Fibroblast of lung (primary cell): ENCODE data around the gene TSC1. TPM values are rescaled to one million over a fixed set of nuclear protein-coding genes. Genes with fewer than 3 reads are reported as not detected.

Experiments
- DNase-seq, 2 donors: peaks; one replicate each; pipeline versions ENCODE4 v3.0.0 to v3.0.0-alpha.2; 2010; ENCODE audit warnings: low read depth in 2 of 2
- H2AFZ ChIP-seq: 2 replicates; pipeline ENCODE4 v1.5.1; 2012; ENCODE audit warnings: low read length, control low read depth, inconsistent platforms
- H3K27ac ChIP-seq: 2 replicates; pipeline ENCODE4 v1.5.1; 2011; ENCODE audit warnings: low read length, control low read depth; ENCODE audit not compliant: insufficient read depth
- H3K27me3 ChIP-seq: 2 replicates; pipeline ENCODE4 v1.5.1; 2011; ENCODE audit warnings: mild to moderate bottlenecking, low read length; ENCODE audit not compliant: control insufficient read depth, insufficient read depth
- H3K36me3 ChIP-seq: 2 replicates; pipeline ENCODE4 v1.5.1; 2011; ENCODE audit warnings: low read length; ENCODE audit not compliant: control insufficient read depth, insufficient read depth
- H3K4me1 ChIP-seq: 2 replicates; pipeline ENCODE4 v1.5.1; 2011; ENCODE audit warnings: low read length; ENCODE audit not compliant: control insufficient read depth, insufficient read depth; ENCODE audit errors: extremely low read depth
- H3K4me2 ChIP-seq: 2 replicates; pipeline ENCODE4 v1.5.1; 2011; ENCODE audit warnings: low read length, control low read depth; ENCODE audit not compliant: insufficient read depth; ENCODE audit errors: extremely low read depth
- H3K4me3 ChIP-seq, 4 experiments: fragments of 200-600 bp in 1 of 4; sonication (generic) in 1 of 4; replicated peaks in 1 of 4; 2 replicates each; pipeline ENCODE4 v1.5.1; 2011 to 2016; ENCODE audit warnings: low read length in 4 of 4, low read depth in 3 of 4, mild to moderate bottlenecking in 3 of 4, control low read depth in 2 of 4, inconsistent platforms in 1 of 4, mixed read lengths in 1 of 4; ENCODE audit not compliant: insufficient read depth in 1 of 4; ENCODE audit errors: control extremely low read depth in 1 of 4
- H3K79me2 ChIP-seq: 2 replicates; pipeline ENCODE4 v1.5.1; 2012; ENCODE audit warnings: mild to moderate bottlenecking, low read length, inconsistent platforms; ENCODE audit not compliant: control insufficient read depth, insufficient read depth
- H3K9ac ChIP-seq: 2 replicates; pipeline ENCODE4 v1.5.1; 2011; ENCODE audit warnings: mild to moderate bottlenecking, low read length, control low read depth; ENCODE audit not compliant: insufficient read depth
- H3K9me3 ChIP-seq: 2 replicates; pipeline ENCODE4 v1.5.1; 2012; ENCODE audit warnings: low read depth, low read length; ENCODE audit not compliant: control insufficient read depth, insufficient read depth
- H4K20me1 ChIP-seq: 2 replicates; pipeline ENCODE4 v1.5.1; 2011; ENCODE audit warnings: low read length; ENCODE audit not compliant: control insufficient read depth, insufficient read depth; ENCODE audit errors: extremely low read depth
- CTCF ChIP-seq, 2 donors: IDR thresholded peaks in 1 of 2; conservative IDR thresholded peaks in 1 of 2; 1 replicate in 1 of 2; 2 replicates in 1 of 2; pipeline ENCODE4 v1.5.1; 2011 to 2012; ENCODE audit warnings: low read length in 2 of 2, control low read depth in 1 of 2, inconsistent platforms in 1 of 2, low read depth in 1 of 2, mild to moderate bottlenecking in 1 of 2
- EZH2 ChIP-seq: IDR thresholded peaks from 2 replicates; pipeline ENCODE4 v1.5.1; 2012; ENCODE audit warnings: low read length, control low read depth, mild to moderate bottlenecking; ENCODE audit errors: missing control alignments
- polyA plus RNA-seq, 2 donors: library from polyadenylated mRNA; depleted of rRNA in 1 of 2; stranded (reverse) in 1 of 2; unstranded in 1 of 2; fragments of >200 nt; gene quantifications; 2 replicates each; pipeline ENCODE4 v1.2.1, GENCODE V29; 2011 to 2012; ENCODE audit warnings: missing spikeins in 1 of 2
- total RNA-seq: library from RNA; depleted of rRNA; stranded (reverse); fragments of >200 nt; gene quantifications from 2 replicates; pipeline ENCODE4 v1.2.1, GENCODE V29; 2014

Gene TSC1
- total and polyA plus RNA-seq, 2 donors (not counting 1 experiment from before 2014, with no cell fraction given), result 41.5 to 48.0 TPM

- Histone ChIP-seq H3K4me1 (no peaks in the 10 kb centered on the region), H4K20me1 (no peaks in the 10 kb centered on the region), H3K36me3 (no peaks in the 10 kb centered on the region), H3K9ac (no peak overlapping the region), H3K27ac (no peak overlapping the region), H3K79me2 (no peaks in the 10 kb centered on the region), H3K9me3 (no peaks in the 10 kb centered on the region), H3K27me3 (no peaks in the 10 kb centered on the region), H3K4me3 (no peak overlapping the region), H3K4me2 (no peak overlapping the region), H2AFZ (no peak overlapping the region)
- DNase-seq, result no peak
- TF ChIP-seq CTCF (conservative IDR thresholded peaks at IDR 0.05 in 1 of 2, IDR thresholded peaks at IDR 0.05 in 1 of 2; ENCODE audit: low read depth in 1 of 2, low read length in 2 of 2) (no peak), EZH2 (no peak)
Observed at GRCh38 chr9:132864277-132864676, 80.1 kb downstream of the TSC1 start.

GRCh38 chr9:132863096-132863495 lies 81.3 kb downstream of the TSC1 start:
- Histone ChIP-seq H3K79me2 (no peaks in the 10 kb centered on the region), H3K9me3 (no peaks in the 10 kb centered on the region), H3K4me2 (no peak overlapping the region), H2AFZ (no peak overlapping the region), H3K36me3 (no peaks in the 10 kb centered on the region), H4K20me1 (no peaks in the 10 kb centered on the region), H3K4me1 (no peaks in the 10 kb centered on the region), H3K9ac (no peak overlapping the region), H3K4me3 (no peak overlapping the region), H3K27ac (no peak overlapping the region), H3K27me3 (peaks cover 2% of the 10 kb centered on the region)
- DNase-seq, result no peak
- TF ChIP-seq EZH2 (no peak), CTCF (conservative IDR thresholded peaks at IDR 0.05 in 1 of 2, IDR thresholded peaks at IDR 0.05 in 1 of 2; ENCODE audit: low read depth in 1 of 2, low read length in 2 of 2) (no peak)

- Histone ChIP-seq H3K9ac (no peak overlapping the region), H3K4me1 (no peaks in the 10 kb centered on the region), H3K36me3 (no peaks in the 10 kb centered on the region), H2AFZ (no peak overlapping the region), H3K79me2 (no peaks in the 10 kb centered on the region), H3K27me3 (peaks cover 2% of the 10 kb centered on the region), H3K27ac (no peak overlapping the region), H3K9me3 (no peaks in the 10 kb centered on the region), H4K20me1 (no peaks in the 10 kb centered on the region), H3K4me3 (no peak overlapping the region), H3K4me2 (no peak overlapping the region)
- TF ChIP-seq EZH2 (no peak), CTCF (conservative IDR thresholded peaks at IDR 0.05 in 1 of 2, IDR thresholded peaks at IDR 0.05 in 1 of 2; ENCODE audit: low read depth in 1 of 2, low read length in 2 of 2) (no peak)
- no peak for DNase-seq
Observed at GRCh38 chr9:132862533-132862932, 81.9 kb downstream of the TSC1 start.
